H1 (cell line): ENCODE measurements around the gene PORCN. TPM values are rescaled to one million over a fixed set of nuclear protein-coding genes. Genes with fewer than 3 reads are reported as not detected.

Source experiments
- ATF2 ChIP-seq: IDR thresholded peaks from 2 replicates; pipeline ENCODE4 v1.6.1; 2012; ENCODE audit warnings: low read length, inconsistent platforms
- CHD2 ChIP-seq: IDR thresholded peaks from 2 replicates; pipeline ENCODE4 v1.6.1; 2012; ENCODE audit warnings: low read length, improper control_type of control experiment
- SIX5 ChIP-seq: IDR thresholded peaks from 2 replicates; pipeline ENCODE4 v1.6.1; 2011; ENCODE audit warnings: mild to moderate bottlenecking, low read depth, low read length
- polyA plus RNA-seq, 7 experiments: library from polyadenylated mRNA; depleted of rRNA in 3 of 7; stranded (reverse) in 5 of 7; unstranded in 2 of 7; fragments of >200 nt in 5 of 7; fragments of 200-250 nt in 2 of 7; gene quantifications; 1 replicate in 5 of 7; 2 replicates in 1 of 7; 4 replicates in 1 of 7; pipeline versions ENCODE4 v1.2.1 to v1.2.3, GENCODE V29; 2011 to 2013; ENCODE audit warnings: missing spikeins in 2 of 7, mixed read lengths in 2 of 7
- total RNA-seq: library from RNA; stranded (reverse); fragmentation: NEBNext Ultra II Directional; extraction: Animal tissue kit (Norgen Biotek cat#: 25700); gene quantifications from 2 replicates; pipeline ENCODE4 v1.2.1, GENCODE V29; 2021

PORCN gene
- total and polyA plus RNA-seq, 2 of the 8 experiments (the other 6 are each of a cell fraction or from before 2014, with no cell fraction given), result 14.6 to 34.1 TPM

- TF ChIP-seq ATF2 (no peak), SIX5 (no peak), CHD2 (no peak)
Observed at GRCh38 chrX:48480142-48480541, 28.6 kb upstream of the PORCN start (continued).
